Testis (tissue), 2 donors: ENCODE data around the gene ST8SIA5.
"Not testable (repeated sequence)": the region's sequence is repeated elsewhere in the genome, so short reads cannot be mapped to it uniquely, and the experiment has no call there.

ENCODE experiments used
- POLR2A ChIP-seq: fragments of 450-650 bp; IDR thresholded peaks from one replicate; pipeline ENCODE4 v1.6.1; 2017; ENCODE audit warnings: antibody characterized with exemption, mild to moderate bottlenecking, moderate library complexity
- TF ChIP-seq, protein P1 (sequence below), 3 experiments: fragments of 450-650 bp in 2 of 3; fragments of 200-600 bp in 1 of 3; sonication (generic) in 1 of 3; IDR thresholded peaks; one replicate each; pipeline ENCODE4 v1.5.1; 2016 to 2019; ENCODE audit warnings: antibody characterized with exemption in 3 of 3, mild to moderate bottlenecking in 2 of 3, moderate library complexity in 1 of 3

DNA sequence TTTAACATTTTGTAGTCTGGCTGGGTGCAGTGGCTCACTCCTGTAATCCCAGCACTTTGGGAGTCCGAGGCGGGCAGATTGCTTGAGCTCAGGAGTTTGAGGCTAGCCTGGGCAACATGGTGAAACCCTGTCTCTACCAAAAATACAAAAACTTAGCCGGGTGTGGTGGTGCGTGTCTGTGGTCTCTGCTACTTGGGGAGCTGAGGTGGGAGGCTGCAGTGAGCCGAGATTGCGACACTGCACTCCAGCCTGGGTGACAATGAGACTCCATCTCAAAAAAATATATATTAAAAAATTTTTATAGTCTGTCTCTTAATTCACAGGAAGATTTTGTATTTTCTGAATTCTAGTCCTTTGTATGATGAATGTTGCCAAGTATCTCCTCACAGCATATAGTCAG is 39.1 kb upstream of the ST8SIA5 start:
- TF ChIP-seq, protein P1, sequence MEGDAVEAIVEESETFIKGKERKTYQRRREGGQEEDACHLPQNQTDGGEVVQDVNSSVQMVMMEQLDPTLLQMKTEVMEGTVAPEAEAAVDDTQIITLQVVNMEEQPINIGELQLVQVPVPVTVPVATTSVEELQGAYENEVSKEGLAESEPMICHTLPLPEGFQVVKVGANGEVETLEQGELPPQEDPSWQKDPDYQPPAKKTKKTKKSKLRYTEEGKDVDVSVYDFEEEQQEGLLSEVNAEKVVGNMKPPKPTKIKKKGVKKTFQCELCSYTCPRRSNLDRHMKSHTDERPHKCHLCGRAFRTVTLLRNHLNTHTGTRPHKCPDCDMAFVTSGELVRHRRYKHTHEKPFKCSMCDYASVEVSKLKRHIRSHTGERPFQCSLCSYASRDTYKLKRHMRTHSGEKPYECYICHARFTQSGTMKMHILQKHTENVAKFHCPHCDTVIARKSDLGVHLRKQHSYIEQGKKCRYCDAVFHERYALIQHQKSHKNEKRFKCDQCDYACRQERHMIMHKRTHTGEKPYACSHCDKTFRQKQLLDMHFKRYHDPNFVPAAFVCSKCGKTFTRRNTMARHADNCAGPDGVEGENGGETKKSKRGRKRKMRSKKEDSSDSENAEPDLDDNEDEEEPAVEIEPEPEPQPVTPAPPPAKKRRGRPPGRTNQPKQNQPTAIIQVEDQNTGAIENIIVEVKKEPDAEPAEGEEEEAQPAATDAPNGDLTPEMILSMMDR (IDR thresholded peaks at IDR 0.05), result not testable (repeated sequence)
- not testable (repeated sequence) for TF ChIP-seq POLR2A
